ENCODE results near the gene LYL1.

Gene LYL1

GRCh38 chr19:13118424-13119193 lies 16.0 kb upstream of the LYL1 start:
- H3K9me3 Mint-ChIP-seq, result no peaks in the 10 kb centered on the region
- H3K27me3 Mint-ChIP-seq, result no peaks in the 10 kb centered on the region
- H3K27ac Mint-ChIP-seq, result peak overlapping the region; percentile 71 to 76
- H3K4me1 Mint-ChIP-seq, result peaks cover 60% of the 10 kb centered on the region
- H3K4me3 Mint-ChIP-seq, result peak overlapping the region; percentile 82 to 87
- peak; percentile 18 for ATAC-seq
- DNase-seq, result peak in 1 of 2 donors; percentile 48

- peak within 1 kb of the TSS; percentile 95 for H3K4me3 Mint-ChIP-seq
- peak; percentile 93 for ATAC-seq
- no peaks in the 10 kb centered on the region for H3K27me3 Mint-ChIP-seq
- peak; percentile 93 to 95 for DNase-seq
- peaks cover 53% of the 10 kb centered on the region for H3K4me1 Mint-ChIP-seq
- no peaks in the 10 kb centered on the region for H3K9me3 Mint-ChIP-seq
- H3K27ac Mint-ChIP-seq, result peak within 1 kb of the TSS; percentile 96
Measured at GRCh38 chr19:13117772-13118423, 15.2 kb upstream of the LYL1 start, which contains the start of gene NACC1. Gene NACC1 (plus strand): TSS chr19:13118264. CDS start chr19:13135208, 16,944 bp downstream.

GRCh38 chr19:13117176-13117771 lies 14.6 kb upstream of the LYL1 start:
- Mint-ChIP-seq H3K27ac (peak overlapping the region; percentile 96), H3K4me3 (peak overlapping the region; percentile 95), H3K27me3 (no peaks in the 10 kb centered on the region), H3K4me1 (peaks cover 46% of the 10 kb centered on the region), H3K9me3 (no peaks in the 10 kb centered on the region)
- peak; percentile 11 for ATAC-seq
- no peak for DNase-seq

GRCh38 chr19:13116282-13117175 lies 13.9 kb upstream of the LYL1 start, which contains the start of gene TRMT1:
Gene TRMT1 (minus strand): TSS chr19:13116740. CDS start chr19:13116399, 341 bp downstream.
- Mint-ChIP-seq H3K27ac (peak within 1 kb of the TSS; percentile 96), H3K9me3 (no peaks in the 10 kb centered on the region), H3K4me1 (peaks cover 39% of the 10 kb centered on the region), H3K4me3 (peak within 1 kb of the TSS; percentile 95), H3K27me3 (no peaks in the 10 kb centered on the region)
- ATAC-seq (peak; percentile 67), DNase-seq (peak; percentile 84 to 92)

- H3K4me1 Mint-ChIP-seq, result peaks cover 33% of the 10 kb centered on the region
Measured at GRCh38 chr19:13115936-13116281, 13.3 kb upstream of the LYL1 start.

GRCh38 chr19:13112555-13112954 lies 9.9 kb upstream of the LYL1 start:
- H3K9me3 Mint-ChIP-seq, result no peaks in the 10 kb centered on the region
- H3K27ac Mint-ChIP-seq, result no peak overlapping the region
- no peak overlapping the region for H3K4me3 Mint-ChIP-seq
- H3K27me3 Mint-ChIP-seq, result no peaks in the 10 kb centered on the region
- peaks cover 12% of the 10 kb centered on the region for H3K4me1 Mint-ChIP-seq
- ATAC-seq, result no peak
- no peak for DNase-seq

More at GRCh38 chr19:13115936-13116281, 13.3 kb upstream of the LYL1 start:
- Mint-ChIP-seq H3K9me3 (no peaks in the 10 kb centered on the region), H3K27me3 (no peaks in the 10 kb centered on the region), H3K4me3 (peak overlapping the region; percentile 95), H3K27ac (peak overlapping the region; percentile 96)
- DNase-seq, result no peak
- ATAC-seq, result no peak

- no peak overlapping the region for H3K27ac Mint-ChIP-seq
- ATAC-seq, result no peak
Measured at GRCh38 chr19:13110099-13110610, 7.5 kb upstream of the LYL1 start.

GRCh38 chr19:13109361-13110098 lies 6.9 kb upstream of the LYL1 start:
- no peak overlapping the region for H3K4me3 Mint-ChIP-seq
- DNase-seq (no peak), ATAC-seq (no peak)
- H3K9me3 Mint-ChIP-seq, result no peaks in the 10 kb centered on the region
- H3K4me1 Mint-ChIP-seq, result peaks cover 3% of the 10 kb centered on the region
- H3K27me3 Mint-ChIP-seq, result no peaks in the 10 kb centered on the region
- no peak overlapping the region for H3K27ac Mint-ChIP-seq

More at GRCh38 chr19:13110099-13110610, 7.5 kb upstream of the LYL1 start:
- Mint-ChIP-seq H3K27me3 (no peaks in the 10 kb centered on the region), H3K4me3 (no peak overlapping the region), H3K9me3 (no peaks in the 10 kb centered on the region), H3K4me1 (peaks cover 3% of the 10 kb centered on the region)
- no peak for DNase-seq

GRCh38 chr19:13104848-13105711 lies 2.4 kb upstream of the LYL1 start:
- ATAC-seq (peak; percentile 28), DNase-seq (peak in 1 of 2 donors; percentile 43)
- Mint-ChIP-seq H3K4me3 (peak overlapping the region; percentile 93 to 95), H3K4me1 (peaks cover 40% of the 10 kb centered on the region), H3K27ac (peak overlapping the region; percentile 83 to 94), H3K27me3 (no peaks in the 10 kb centered on the region), H3K9me3 (peaks cover 0 to 3% of the 10 kb centered on the region in 2 donors)

GRCh38 chr19:13104360-13104847 lies 1.7 kb upstream of the LYL1 start:
- ATAC-seq (peak; percentile 51), DNase-seq (peak; percentile 75 to 76)
- Mint-ChIP-seq H3K4me3 (peak overlapping the region; percentile 93 to 95), H3K27me3 (peaks cover under 1% of the 10 kb centered on the region), H3K4me1 (peaks cover 46% of the 10 kb centered on the region), H3K9me3 (peaks cover 0 to 6% of the 10 kb centered on the region in 2 donors), H3K27ac (peak overlapping the region; percentile 83 to 94)

- Mint-ChIP-seq H3K27me3 (peaks cover 7% of the 10 kb centered on the region), H3K4me3 (peak overlapping the region; percentile 93 to 95), H3K4me1 (peaks cover 53% of the 10 kb centered on the region), H3K9me3 (peaks cover 0 to 6% of the 10 kb centered on the region in 2 donors), H3K27ac (no peak overlapping the region)
- DNase-seq (no peak), ATAC-seq (no peak)
Measured at GRCh38 chr19:13103581-13104359, 1.1 kb upstream of the LYL1 start.

- H3K27ac Mint-ChIP-seq, result no peak overlapping the region
- H3K4me1 Mint-ChIP-seq, result peaks cover 65% of the 10 kb centered on the region
- H3K27me3 Mint-ChIP-seq, result peaks cover 21% of the 10 kb centered on the region
- peaks cover 0 to 6% of the 10 kb centered on the region in 2 donors for H3K9me3 Mint-ChIP-seq
- no peak for DNase-seq
- peak overlapping the region; percentile 48 to 82 for H3K4me3 Mint-ChIP-seq
- no peak for ATAC-seq
Measured at GRCh38 chr19:13102416-13102665, 317 bp downstream of the LYL1 start.
